SK-N-SH treated with all-trans-retinoic acid at 6 μM for 48 hours (cell line): ENCODE results near the gene SNRPB.

Experiments used
- ATAC-seq: fragments of 200-7000 bp; cut with Tn5 transposase; 3 replicates; pipeline ENCODE4 v1.9.1; 2020; ENCODE audit warnings: mild to moderate bottlenecking, moderate library complexity
- ARNTL ChIP-seq: fragments of 450-650 bp; formaldehyde crosslinking; IDR thresholded peaks from 2 replicates; pipeline ENCODE4 v1.5.0; 2020; ENCODE audit warnings: low read depth, mild to moderate bottlenecking, moderate library complexity, borderline replicate concordance
- BACH2 ChIP-seq: fragments of 250-450 bp; sonication (Bioruptor Pico); IDR thresholded peaks from 2 replicates; pipeline ENCODE4 v1.9.0; 2021; ENCODE audit warnings: mild to moderate bottlenecking, borderline replicate concordance
- CSDC2 ChIP-seq: fragments of 250-450 bp; sonication (Bioruptor Pico); IDR thresholded peaks from 2 replicates; pipeline ENCODE4 v1.5.0; 2020; ENCODE audit warnings: mild to moderate bottlenecking, moderate library complexity
- ESRRG ChIP-seq: fragments of 250-450 bp; sonication (Bioruptor Pico); IDR thresholded peaks from 2 replicates; pipeline ENCODE4 v1.6.1; 2021; ENCODE audit warnings: mild to moderate bottlenecking
- GLIS3 ChIP-seq: fragments of 250-450 bp; sonication (Bioruptor Pico); IDR thresholded peaks from 2 replicates; pipeline ENCODE4 v1.5.0; 2020; ENCODE audit warnings: mild to moderate bottlenecking, moderate library complexity
- ISL1 ChIP-seq: fragments of 250-450 bp; sonication (Bioruptor Pico); IDR thresholded peaks from 2 replicates; pipeline ENCODE4 v2.1.2; 2022; ENCODE audit warnings: mild to moderate bottlenecking, moderate library complexity
- OSR1 ChIP-seq: fragments of 250-450 bp; sonication (Bioruptor Pico); IDR thresholded peaks from 2 replicates; pipeline ENCODE4 v1.8.0; 2022; ENCODE audit warnings: moderate library complexity, mild to moderate bottlenecking, inconsistent platforms
- PPARA ChIP-seq: fragments of 250-450 bp; sonication (Bioruptor Pico); IDR thresholded peaks from 2 replicates; pipeline ENCODE4 v1.5.0; 2020; ENCODE audit warnings: mild to moderate bottlenecking, borderline replicate concordance
- RARB ChIP-seq: fragments of 250-450 bp; sonication (Bioruptor Pico); IDR thresholded peaks from 2 replicates; pipeline ENCODE4 v1.8.0; 2021; ENCODE audit warnings: mild to moderate bottlenecking, moderate library complexity
- SNAI2 ChIP-seq: fragments of 250-450 bp; sonication (Bioruptor Pico); IDR thresholded peaks from 2 replicates; pipeline ENCODE4 v1.5.0; 2020; ENCODE audit warnings: mild to moderate bottlenecking, moderate library complexity
- TCF4 ChIP-seq: fragments of 250-450 bp; sonication (Bioruptor Pico); IDR thresholded peaks from 2 replicates; pipeline ENCODE4 v1.8.0; 2021; ENCODE audit warnings: mild to moderate bottlenecking, moderate library complexity, borderline replicate concordance
- TOX ChIP-seq: fragments of 250-450 bp; sonication (Bioruptor Pico); IDR thresholded peaks from 2 replicates; pipeline ENCODE4 v1.8.0; 2021; ENCODE audit warnings: mild to moderate bottlenecking, moderate library complexity, borderline replicate concordance
- ZC3H10 ChIP-seq: fragments of 250-450 bp; sonication (Bioruptor Pico); IDR thresholded peaks from 2 replicates; pipeline ENCODE4 v1.5.1; 2021; ENCODE audit warnings: mild to moderate bottlenecking, moderate library complexity
- ZFP3 ChIP-seq: fragments of 250-450 bp; sonication (Bioruptor Pico); IDR thresholded peaks from 2 replicates; pipeline ENCODE4 v1.5.0; 2020; ENCODE audit warnings: mild to moderate bottlenecking, moderate library complexity
- ZFP30 ChIP-seq: fragments of 450-650 bp; formaldehyde crosslinking; IDR thresholded peaks from 2 replicates; pipeline ENCODE4 v1.5.0; 2022; ENCODE audit warnings: mild to moderate bottlenecking, moderate library complexity
- ZNF565 ChIP-seq: fragments of 450-650 bp; formaldehyde crosslinking; conservative IDR thresholded peaks from 2 replicates; pipeline ENCODE4 v1.5.0; 2020; ENCODE audit warnings: low read depth, mild to moderate bottlenecking, moderate library complexity
- ZNF70 ChIP-seq: fragments of 450-650 bp; formaldehyde crosslinking; IDR thresholded peaks from 2 replicates; pipeline ENCODE4 v1.5.0; 2020; ENCODE audit warnings: mild to moderate bottlenecking, moderate library complexity
- ZNF8 ChIP-seq: fragments of 450-650 bp; formaldehyde crosslinking; IDR thresholded peaks from 2 replicates; pipeline ENCODE4 v1.5.0; 2020; ENCODE audit warnings: mild to moderate bottlenecking, moderate library complexity
- TF ChIP-seq, protein P1 (sequence below): fragments of 250-450 bp; sonication (Bioruptor Pico); IDR thresholded peaks from 2 replicates; pipeline ENCODE4 v1.5.0; 2020; ENCODE audit warnings: mild to moderate bottlenecking, moderate library complexity
- TF ChIP-seq, protein P2 (sequence below): fragments of 250-450 bp; sonication (Bioruptor Pico); IDR thresholded peaks from 2 replicates; pipeline ENCODE4 v1.5.1; 2020; ENCODE audit warnings: low read depth, mild to moderate bottlenecking, moderate library complexity
- TF ChIP-seq, protein P3 (sequence below): fragments of 250-450 bp; sonication (Bioruptor Pico); IDR thresholded peaks from 2 replicates; pipeline ENCODE4 v1.5.1; 2021; ENCODE audit warnings: mild to moderate bottlenecking, moderate library complexity
- TF ChIP-seq, protein P4 (sequence below): fragments of 250-450 bp; sonication (Bioruptor Pico); IDR thresholded peaks from 2 replicates; pipeline ENCODE4 v1.8.0; 2021; ENCODE audit warnings: low read depth, mild to moderate bottlenecking, moderate library complexity, borderline replicate concordance
- TF ChIP-seq, protein P5 (sequence below): fragments of 250-450 bp; sonication (Bioruptor Pico); IDR thresholded peaks from 2 replicates; pipeline ENCODE4 v1.8.0; 2020; ENCODE audit warnings: mild to moderate bottlenecking, moderate library complexity, borderline replicate concordance

Gene SNRPB

DNA sequence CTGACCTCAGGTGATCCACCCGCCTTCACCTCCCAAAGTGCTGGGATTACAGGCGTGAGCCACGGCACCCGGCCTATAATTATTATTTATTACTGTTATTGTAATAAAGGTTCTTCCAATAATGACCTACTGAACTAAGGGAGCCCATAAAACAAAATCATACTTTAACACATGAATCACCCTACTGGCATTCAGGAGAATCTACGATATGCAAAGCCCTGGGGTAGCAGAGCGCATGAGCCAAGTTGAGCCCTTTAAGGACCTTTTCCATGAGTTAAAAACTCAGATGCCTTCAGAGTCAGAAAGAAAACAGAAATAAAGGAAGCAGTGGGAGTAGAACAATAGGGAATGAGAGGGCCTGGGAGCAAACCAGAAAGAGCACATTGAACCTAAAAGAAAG, 41.5 kb downstream of the SNRPB start:
- no peak for ATAC-seq
- TF ChIP-seq ZNF8: no peak
- TF ChIP-seq PPARA (CRISPR knock-in tag): no peak
- no peak for TF ChIP-seq TOX (CRISPR knock-in tag)
- TF ChIP-seq BACH2 (CRISPR knock-in tag): no peak
- TF ChIP-seq TCF4 (CRISPR knock-in tag): no peak
- TF ChIP-seq CSDC2 (CRISPR knock-in tag): no peak
- no peak for TF ChIP-seq SNAI2 (CRISPR knock-in tag)
- no peak for TF ChIP-seq ZNF565 (CRISPR knock-in tag)
- TF ChIP-seq ZC3H10: no peak
- TF ChIP-seq ZNF70 (CRISPR knock-in tag): no peak
- TF ChIP-seq, protein P1, sequence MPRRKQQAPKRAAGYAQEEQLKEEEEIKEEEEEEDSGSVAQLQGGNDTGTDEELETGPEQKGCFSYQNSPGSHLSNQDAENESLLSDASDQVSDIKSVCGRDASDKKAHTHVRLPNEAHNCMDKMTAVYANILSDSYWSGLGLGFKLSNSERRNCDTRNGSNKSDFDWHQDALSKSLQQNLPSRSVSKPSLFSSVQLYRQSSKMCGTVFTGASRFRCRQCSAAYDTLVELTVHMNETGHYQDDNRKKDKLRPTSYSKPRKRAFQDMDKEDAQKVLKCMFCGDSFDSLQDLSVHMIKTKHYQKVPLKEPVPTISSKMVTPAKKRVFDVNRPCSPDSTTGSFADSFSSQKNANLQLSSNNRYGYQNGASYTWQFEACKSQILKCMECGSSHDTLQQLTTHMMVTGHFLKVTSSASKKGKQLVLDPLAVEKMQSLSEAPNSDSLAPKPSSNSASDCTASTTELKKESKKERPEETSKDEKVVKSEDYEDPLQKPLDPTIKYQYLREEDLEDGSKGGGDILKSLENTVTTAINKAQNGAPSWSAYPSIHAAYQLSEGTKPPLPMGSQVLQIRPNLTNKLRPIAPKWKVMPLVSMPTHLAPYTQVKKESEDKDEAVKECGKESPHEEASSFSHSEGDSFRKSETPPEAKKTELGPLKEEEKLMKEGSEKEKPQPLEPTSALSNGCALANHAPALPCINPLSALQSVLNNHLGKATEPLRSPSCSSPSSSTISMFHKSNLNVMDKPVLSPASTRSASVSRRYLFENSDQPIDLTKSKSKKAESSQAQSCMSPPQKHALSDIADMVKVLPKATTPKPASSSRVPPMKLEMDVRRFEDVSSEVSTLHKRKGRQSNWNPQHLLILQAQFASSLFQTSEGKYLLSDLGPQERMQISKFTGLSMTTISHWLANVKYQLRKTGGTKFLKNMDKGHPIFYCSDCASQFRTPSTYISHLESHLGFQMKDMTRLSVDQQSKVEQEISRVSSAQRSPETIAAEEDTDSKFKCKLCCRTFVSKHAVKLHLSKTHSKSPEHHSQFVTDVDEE (CRISPR knock-in tag): no peak
- TF ChIP-seq ISL1: no peak
- TF ChIP-seq, protein P2, sequence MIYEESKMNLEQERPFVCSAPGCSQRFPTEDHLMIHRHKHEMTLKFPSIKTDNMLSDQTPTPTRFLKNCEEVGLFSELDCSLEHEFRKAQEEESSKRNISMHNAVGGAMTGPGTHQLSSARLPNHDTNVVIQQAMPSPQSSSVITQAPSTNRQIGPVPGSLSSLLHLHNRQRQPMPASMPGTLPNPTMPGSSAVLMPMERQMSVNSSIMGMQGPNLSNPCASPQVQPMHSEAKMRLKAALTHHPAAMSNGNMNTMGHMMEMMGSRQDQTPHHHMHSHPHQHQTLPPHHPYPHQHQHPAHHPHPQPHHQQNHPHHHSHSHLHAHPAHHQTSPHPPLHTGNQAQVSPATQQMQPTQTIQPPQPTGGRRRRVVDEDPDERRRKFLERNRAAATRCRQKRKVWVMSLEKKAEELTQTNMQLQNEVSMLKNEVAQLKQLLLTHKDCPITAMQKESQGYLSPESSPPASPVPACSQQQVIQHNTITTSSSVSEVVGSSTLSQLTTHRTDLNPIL (CRISPR knock-in tag): no peak
- TF ChIP-seq, protein P3, sequence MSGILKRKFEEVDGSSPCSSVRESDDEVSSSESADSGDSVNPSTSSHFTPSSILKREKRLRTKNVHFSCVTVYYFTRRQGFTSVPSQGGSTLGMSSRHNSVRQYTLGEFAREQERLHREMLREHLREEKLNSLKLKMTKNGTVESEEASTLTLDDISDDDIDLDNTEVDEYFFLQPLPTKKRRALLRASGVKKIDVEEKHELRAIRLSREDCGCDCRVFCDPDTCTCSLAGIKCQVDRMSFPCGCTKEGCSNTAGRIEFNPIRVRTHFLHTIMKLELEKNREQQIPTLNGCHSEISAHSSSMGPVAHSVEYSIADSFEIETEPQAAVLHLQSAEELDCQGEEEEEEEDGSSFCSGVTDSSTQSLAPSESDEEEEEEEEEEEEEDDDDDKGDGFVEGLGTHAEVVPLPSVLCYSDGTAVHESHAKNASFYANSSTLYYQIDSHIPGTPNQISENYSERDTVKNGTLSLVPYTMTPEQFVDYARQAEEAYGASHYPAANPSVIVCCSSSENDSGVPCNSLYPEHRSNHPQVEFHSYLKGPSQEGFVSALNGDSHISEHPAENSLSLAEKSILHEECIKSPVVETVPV (CRISPR knock-in tag): no peak
- TF ChIP-seq ZFP30 (CRISPR knock-in tag): no peak
- no peak for TF ChIP-seq GLIS3
- TF ChIP-seq OSR1 (CRISPR knock-in tag): no peak
- TF ChIP-seq RARB: no peak
- TF ChIP-seq, protein P4, sequence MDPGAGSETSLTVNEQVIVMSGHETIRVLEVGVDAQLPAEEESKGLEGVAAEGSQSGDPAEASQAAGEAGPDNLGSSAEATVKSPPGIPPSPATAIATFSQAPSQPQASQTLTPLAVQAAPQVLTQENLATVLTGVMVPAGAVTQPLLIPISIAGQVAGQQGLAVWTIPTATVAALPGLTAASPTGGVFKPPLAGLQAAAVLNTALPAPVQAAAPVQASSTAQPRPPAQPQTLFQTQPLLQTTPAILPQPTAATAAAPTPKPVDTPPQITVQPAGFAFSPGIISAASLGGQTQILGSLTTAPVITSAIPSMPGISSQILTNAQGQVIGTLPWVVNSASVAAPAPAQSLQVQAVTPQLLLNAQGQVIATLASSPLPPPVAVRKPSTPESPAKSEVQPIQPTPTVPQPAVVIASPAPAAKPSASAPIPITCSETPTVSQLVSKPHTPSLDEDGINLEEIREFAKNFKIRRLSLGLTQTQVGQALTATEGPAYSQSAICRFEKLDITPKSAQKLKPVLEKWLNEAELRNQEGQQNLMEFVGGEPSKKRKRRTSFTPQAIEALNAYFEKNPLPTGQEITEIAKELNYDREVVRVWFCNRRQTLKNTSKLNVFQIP (CRISPR knock-in tag): no peak
- TF ChIP-seq, protein P5, sequence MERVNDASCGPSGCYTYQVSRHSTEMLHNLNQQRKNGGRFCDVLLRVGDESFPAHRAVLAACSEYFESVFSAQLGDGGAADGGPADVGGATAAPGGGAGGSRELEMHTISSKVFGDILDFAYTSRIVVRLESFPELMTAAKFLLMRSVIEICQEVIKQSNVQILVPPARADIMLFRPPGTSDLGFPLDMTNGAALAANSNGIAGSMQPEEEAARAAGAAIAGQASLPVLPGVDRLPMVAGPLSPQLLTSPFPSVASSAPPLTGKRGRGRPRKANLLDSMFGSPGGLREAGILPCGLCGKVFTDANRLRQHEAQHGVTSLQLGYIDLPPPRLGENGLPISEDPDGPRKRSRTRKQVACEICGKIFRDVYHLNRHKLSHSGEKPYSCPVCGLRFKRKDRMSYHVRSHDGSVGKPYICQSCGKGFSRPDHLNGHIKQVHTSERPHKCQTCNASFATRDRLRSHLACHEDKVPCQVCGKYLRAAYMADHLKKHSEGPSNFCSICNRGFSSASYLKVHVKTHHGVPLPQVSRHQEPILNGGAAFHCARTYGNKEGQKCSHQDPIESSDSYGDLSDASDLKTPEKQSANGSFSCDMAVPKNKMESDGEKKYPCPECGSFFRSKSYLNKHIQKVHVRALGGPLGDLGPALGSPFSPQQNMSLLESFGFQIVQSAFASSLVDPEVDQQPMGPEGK (CRISPR knock-in tag): no peak

DNA sequence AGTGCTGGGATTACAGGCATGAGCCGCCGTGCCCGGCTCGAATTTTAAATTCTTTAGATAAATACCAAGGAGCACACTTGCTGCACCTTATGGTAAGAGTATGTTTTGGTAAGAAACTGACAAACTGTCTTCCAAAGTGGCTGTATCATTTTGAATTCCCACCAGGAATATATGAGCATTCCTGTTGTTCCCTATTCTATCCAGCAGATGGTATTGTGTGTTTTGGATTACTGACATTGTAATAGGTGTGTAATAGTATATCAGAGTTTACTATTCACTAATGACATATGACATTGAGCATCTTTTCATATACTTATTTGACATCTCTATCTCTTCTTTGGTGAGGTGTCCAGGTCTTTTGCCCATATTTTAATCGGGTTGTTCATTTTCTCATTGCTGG, 49.3 kb downstream of the SNRPB start:
- no peak for TF ChIP-seq ZNF70 (CRISPR knock-in tag)
- no peak for TF ChIP-seq ZNF8
- no peak for TF ChIP-seq BACH2 (CRISPR knock-in tag)
- TF ChIP-seq ZC3H10: no peak
- no peak for TF ChIP-seq ARNTL (CRISPR knock-in tag)
- TF ChIP-seq OSR1 (CRISPR knock-in tag): no peak
- TF ChIP-seq SNAI2 (CRISPR knock-in tag): no peak
- TF ChIP-seq ZFP3: no peak
- TF ChIP-seq ESRRG (CRISPR knock-in tag): no peak
- ATAC-seq: peak; percentile 46; the same call in 1 of the 3 replicates

DNA sequence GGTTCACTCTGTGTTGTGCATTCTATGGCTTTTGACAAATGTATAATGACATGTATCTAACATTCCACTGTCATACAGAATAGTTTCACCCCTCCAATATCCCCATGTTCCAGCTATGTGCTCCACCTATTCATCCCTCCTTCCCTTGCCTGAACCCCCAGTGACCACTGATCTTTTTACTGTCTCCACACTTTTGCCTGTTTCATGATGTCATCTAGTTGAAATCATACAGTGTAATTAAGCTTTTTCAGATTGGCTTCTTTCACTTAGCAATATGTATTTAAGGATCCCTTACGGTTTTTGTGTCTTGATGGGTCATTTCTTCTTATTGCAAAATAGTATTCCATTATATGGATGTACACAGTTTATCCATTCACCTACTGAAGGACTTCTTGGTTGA, 50.1 kb downstream of the SNRPB start:
- ATAC-seq: no peak
- TF ChIP-seq ZFP3: no peak
- no peak for TF ChIP-seq ZC3H10
- TF ChIP-seq, protein P3 (CRISPR knock-in tag): no peak
- no peak for TF ChIP-seq OSR1 (CRISPR knock-in tag)
- no peak for TF ChIP-seq ESRRG (CRISPR knock-in tag)
- no peak for TF ChIP-seq TCF4 (CRISPR knock-in tag)
- TF ChIP-seq ZFP30 (CRISPR knock-in tag): no peak
- no peak for TF ChIP-seq BACH2 (CRISPR knock-in tag)
- no peak for TF ChIP-seq PPARA (CRISPR knock-in tag)
- TF ChIP-seq ZNF565 (CRISPR knock-in tag): no peak
- TF ChIP-seq, protein P5 (CRISPR knock-in tag): no peak
- no peak for TF ChIP-seq ISL1
- TF ChIP-seq RARB: no peak
- no peak for TF ChIP-seq TOX (CRISPR knock-in tag)
- TF ChIP-seq, protein P2 (CRISPR knock-in tag): no peak
- TF ChIP-seq CSDC2 (CRISPR knock-in tag): no peak
